MM.1S (cell line): ENCODE measurements around the gene ALOX15.

Experiments
- EZH2 ChIP-seq: fragments of 300-600 bp; sonication (generic); optimal IDR thresholded peaks from 2 replicates; pipeline ENCODE3; 2017; ENCODE audit warnings: low read depth, mild to moderate bottlenecking, antibody characterized with exemption, low read length, mixed read lengths
- TF ChIP-seq, protein P1 (sequence below): fragments of 300-600 bp; sonication (generic); IDR thresholded peaks from 2 replicates; pipeline ENCODE4 v1.5.1; 2016; ENCODE audit warnings: antibody characterized with exemption, low read length, mixed read lengths

DNA sequence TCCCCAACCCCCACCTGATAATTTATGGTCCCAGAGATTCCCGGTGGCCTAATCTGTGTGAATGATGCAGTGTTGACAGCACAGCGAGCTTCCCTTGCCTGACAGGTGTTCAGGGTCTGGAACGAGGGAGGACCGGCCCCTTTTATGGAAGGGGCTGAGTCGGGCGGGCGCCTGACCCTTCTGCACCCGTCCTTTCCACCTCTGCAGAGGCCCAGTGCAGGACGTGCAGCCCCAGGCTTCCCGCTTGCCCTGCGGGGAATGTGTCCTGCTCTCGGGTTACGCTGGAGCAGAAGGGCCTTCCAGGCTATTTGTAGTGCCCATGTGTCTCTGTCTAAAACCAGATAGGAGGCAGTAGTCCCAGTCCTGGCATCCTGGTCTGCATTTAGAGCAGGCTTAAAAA is 40.9 kb downstream of the ALOX15 start:
- TF ChIP-seq, protein P1, sequence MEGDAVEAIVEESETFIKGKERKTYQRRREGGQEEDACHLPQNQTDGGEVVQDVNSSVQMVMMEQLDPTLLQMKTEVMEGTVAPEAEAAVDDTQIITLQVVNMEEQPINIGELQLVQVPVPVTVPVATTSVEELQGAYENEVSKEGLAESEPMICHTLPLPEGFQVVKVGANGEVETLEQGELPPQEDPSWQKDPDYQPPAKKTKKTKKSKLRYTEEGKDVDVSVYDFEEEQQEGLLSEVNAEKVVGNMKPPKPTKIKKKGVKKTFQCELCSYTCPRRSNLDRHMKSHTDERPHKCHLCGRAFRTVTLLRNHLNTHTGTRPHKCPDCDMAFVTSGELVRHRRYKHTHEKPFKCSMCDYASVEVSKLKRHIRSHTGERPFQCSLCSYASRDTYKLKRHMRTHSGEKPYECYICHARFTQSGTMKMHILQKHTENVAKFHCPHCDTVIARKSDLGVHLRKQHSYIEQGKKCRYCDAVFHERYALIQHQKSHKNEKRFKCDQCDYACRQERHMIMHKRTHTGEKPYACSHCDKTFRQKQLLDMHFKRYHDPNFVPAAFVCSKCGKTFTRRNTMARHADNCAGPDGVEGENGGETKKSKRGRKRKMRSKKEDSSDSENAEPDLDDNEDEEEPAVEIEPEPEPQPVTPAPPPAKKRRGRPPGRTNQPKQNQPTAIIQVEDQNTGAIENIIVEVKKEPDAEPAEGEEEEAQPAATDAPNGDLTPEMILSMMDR = no peak
- TF ChIP-seq EZH2 = no peak
